ENCODE data around the gene PKNOX2. TPM values are rescaled to one million over a fixed set of nuclear protein-coding genes. Genes with fewer than 3 reads are reported as not detected.

Gene PKNOX2
- total and polyA plus RNA-seq, 2 of the 4 experiments (the other 2 are of a cell fraction): 0.72 to 2.3 TPM

DNA sequence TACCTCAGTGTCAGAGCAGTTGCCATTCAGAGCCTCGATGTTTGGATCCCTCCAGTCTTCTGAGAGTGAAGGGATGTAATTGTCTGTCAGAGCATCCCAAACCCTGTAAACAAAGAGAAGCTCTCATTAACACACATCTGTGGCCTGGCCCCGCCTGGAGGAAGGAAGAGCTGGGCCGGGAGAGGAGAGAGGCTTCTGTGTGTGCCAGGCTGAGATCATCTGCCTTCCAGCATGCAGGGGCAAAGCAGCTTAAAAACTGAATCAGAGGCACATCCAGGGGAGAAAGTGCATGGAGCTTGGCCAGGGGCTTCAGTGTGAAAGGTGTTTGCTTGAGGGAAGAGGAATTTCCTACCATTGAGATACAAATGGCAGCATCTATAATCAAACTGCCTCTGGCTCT lies 317.0 kb downstream of the PKNOX2 start:
- H4K91ac ChIP-seq (ENCODE audit: insufficient read depth, low read depth, low read length): no peak overlapping the region
- POLR2A ChIA-PET (ENCODE audit: unreplicated experiment): no interaction called here
- no peak overlapping the region for H3K56ac ChIP-seq (ENCODE audit: extremely low read depth, insufficient read depth, low read length)
- no peak overlapping the region for H3K18ac ChIP-seq (ENCODE audit: low read depth, low read length)
- H3K9me3 ChIP-seq (ENCODE audit: control insufficient read depth, insufficient read depth, low read length): no peaks in the 10 kb centered on the region
- H2AFZ ChIP-seq (replicated peaks; ENCODE audit: low read length, poor library complexity): no peak overlapping the region
- TF ChIP-seq MXI1 (IDR thresholded peaks at IDR 0.05; ENCODE audit: borderline replicate concordance, low read depth, low read length): no peak
- TF ChIP-seq FOS (IDR thresholded peaks at IDR 0.05; ENCODE audit: low read depth, low read length): no peak
- no peak for TF ChIP-seq RAD21 (IDR thresholded peaks at IDR 0.05; ENCODE audit: low read length)
- no peak for TF ChIP-seq BHLHE40 (IDR thresholded peaks at IDR 0.05; ENCODE audit: low read depth, low read length)
- no peak for TF ChIP-seq CEBPB (IDR thresholded peaks at IDR 0.05; ENCODE audit: low read depth, low read length)
- TF ChIP-seq, protein P1, sequence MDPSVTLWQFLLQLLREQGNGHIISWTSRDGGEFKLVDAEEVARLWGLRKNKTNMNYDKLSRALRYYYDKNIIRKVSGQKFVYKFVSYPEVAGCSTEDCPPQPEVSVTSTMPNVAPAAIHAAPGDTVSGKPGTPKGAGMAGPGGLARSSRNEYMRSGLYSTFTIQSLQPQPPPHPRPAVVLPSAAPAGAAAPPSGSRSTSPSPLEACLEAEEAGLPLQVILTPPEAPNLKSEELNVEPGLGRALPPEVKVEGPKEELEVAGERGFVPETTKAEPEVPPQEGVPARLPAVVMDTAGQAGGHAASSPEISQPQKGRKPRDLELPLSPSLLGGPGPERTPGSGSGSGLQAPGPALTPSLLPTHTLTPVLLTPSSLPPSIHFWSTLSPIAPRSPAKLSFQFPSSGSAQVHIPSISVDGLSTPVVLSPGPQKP (IDR thresholded peaks at IDR 0.05; ENCODE audit: borderline replicate concordance, low read depth, low read length): no peak
- no peak for TF ChIP-seq USF2 (IDR thresholded peaks at IDR 0.05; ENCODE audit: low read depth, low read length)
- TF ChIP-seq SMC3 (IDR thresholded peaks at IDR 0.05; ENCODE audit: low read depth, low read length): no peak
- no peak for TF ChIP-seq MAFK (IDR thresholded peaks at IDR 0.05; ENCODE audit: low read depth, low read length)
- TF ChIP-seq POLR2A (IDR thresholded peaks at IDR 0.05; ENCODE audit: low read depth, low read length): no peak
- TF ChIP-seq CHD1 (IDR thresholded peaks at IDR 0.05; ENCODE audit: low read depth, low read length): no peak
- no peak for TF ChIP-seq RFX5 (IDR thresholded peaks at IDR 0.05; ENCODE audit: low read depth, low read length)
- TF ChIP-seq MAZ (IDR thresholded peaks at IDR 0.05; ENCODE audit: borderline replicate concordance, low read depth, low read length): no peak
- TF ChIP-seq RCOR1 (IDR thresholded peaks at IDR 0.05; ENCODE audit: insufficient replicate concordance, low read length): no peak
- no peak for TF ChIP-seq CTCF (conservative IDR thresholded peaks at IDR 0.05; ENCODE audit: low read depth, low read length)
- no peak for TF ChIP-seq NFE2L2 (IDR thresholded peaks at IDR 0.05; ENCODE audit: low read depth, low read length)
- H3K14ac ChIP-seq (replicated peaks; ENCODE audit: low read depth, low read length): no peak overlapping the region
- whole genome bisulfite sequencing, 2 experiments (ENCODE audit: extremely low coverage in 2 of 2, insufficient read length in 1 of 2): 60% methylated on average over 1 of the region's 3 CpGs; no CpG with 5 or more reads in 1 of the 2 experiments
- no peak overlapping the region for H3K9ac ChIP-seq (ENCODE audit: low read depth, low read length)
- DNase-seq: no peak
- no peak overlapping the region for H2BK120ac ChIP-seq (ENCODE audit: low read depth, low read length)
- H3K4me3 ChIP-seq (ENCODE audit: insufficient read depth, low read depth, low read length): no peak overlapping the region
- ATAC-seq (ENCODE audit: low read depth): 0 out of 2 replicates have a peak, but pooled peaks have one; percentile 29
- dilution Hi-C loops (cut with HindIII; ENCODE audit: low sequenced_read_pairs, unreplicated experiment) (no loop called here), intact Hi-C loops (cut with micrococcal nuclease) (no loop called here), in situ Hi-C loops (cut with MboI; ENCODE audit: low sequenced_read_pairs) (no loop called here)
- peaks cover 16% of the 10 kb centered on the region for H3K36me3 ChIP-seq (ENCODE audit: control insufficient read depth, insufficient read depth, low read length)
- no peak overlapping the region for H3K27ac ChIP-seq (ENCODE audit: insufficient read depth, low read length)
- H3K4me1 ChIP-seq (ENCODE audit: control insufficient read depth, insufficient read depth, low read length): no peaks in the 10 kb centered on the region
- BruUV-seq (replicated peaks): no TSS peak
- no peaks in the 10 kb centered on the region; a peak in 1 of 4 replicates for H3K79me1 ChIP-seq (ENCODE audit: low read depth in 1 of 2, low read length in 2 of 2)
- no peak overlapping the region for H4K5ac ChIP-seq (ENCODE audit: low read depth, low read length)
- no peak overlapping the region for H2AK5ac ChIP-seq (ENCODE audit: low read depth, low read length)
- H4K20me1 ChIP-seq (ENCODE audit: insufficient read depth, low read length): no peaks in the 10 kb centered on the region
- no peak overlapping the region for H2BK15ac ChIP-seq (ENCODE audit: low read depth, low read length)
- H2BK5ac ChIP-seq (ENCODE audit: low read depth, low read length, poor library complexity, severe bottlenecking): no peak overlapping the region
- H3K27me3 ChIP-seq (ENCODE audit: control insufficient read depth, insufficient read depth, low read length): no peaks in the 10 kb centered on the region
- no peak overlapping the region for H4K8ac ChIP-seq (ENCODE audit: low read depth in 2 of 2, low read length in 2 of 2)
- no peak overlapping the region for H2BK20ac ChIP-seq (ENCODE audit: low read depth, low read length)
- H3K23ac ChIP-seq (ENCODE audit: low read depth, low read length): no peak overlapping the region
- no peak overlapping the region for H3K4me2 ChIP-seq (ENCODE audit: low read depth, low read length)
- H2AK9ac ChIP-seq (replicated peaks; ENCODE audit: low read depth, low read length, poor library complexity): no peak overlapping the region
- H3K9me1 ChIP-seq (ENCODE audit: insufficient read depth, low read length): no peaks in the 10 kb centered on the region
- CTCF ChIA-PET: interaction anchor here (1.0 kb wide), 1 partner anchor 21 kb away, joined by 3 read pairs; no protein-coding TSS in a partner anchor
- H3K4ac ChIP-seq (ENCODE audit: low read depth, low read length): no peak overlapping the region

Measured in IMR-90 (cell line).